Activated T-cell treated with anti-CD3 and anti-CD28 coated beads, Interleukin-2, amount 50 U/mL, for 4 hours (primary cell): ENCODE results near the gene UBTD2. TPM values are rescaled to one million over a fixed set of nuclear protein-coding genes. Genes with fewer than 3 reads are reported as not detected.

Experiments
- ATAC-seq, 2 donors: fragments of 200-7000 bp; cut with Tn5 transposase; one replicate each; pipeline ENCODE4 v1.10.0; 2021
- DNase-seq: peaks from one replicate; pipeline ENCODE4 v3.0.0-alpha.2; 2020
- H3K27me3 Mint-ChIP-seq: one replicate; pipeline ENCODE4 v1.8.0; 2021; ENCODE audit warnings: low read depth, mixed read lengths
- H3K36me3 Mint-ChIP-seq: one replicate; pipeline ENCODE4 v1.8.0; 2022; ENCODE audit warnings: mixed read lengths; ENCODE audit not compliant: insufficient read depth
- H3K4me1 Mint-ChIP-seq: one replicate; pipeline ENCODE4 v1.8.0; 2021; ENCODE audit warnings: low read depth, mixed read lengths
- H3K4me3 Mint-ChIP-seq: one replicate; pipeline ENCODE4 v1.8.0; 2021; ENCODE audit warnings: mild to moderate bottlenecking, moderate library complexity, mixed read lengths
- H3K9me3 Mint-ChIP-seq: one replicate; pipeline ENCODE4 v1.8.0; 2021; ENCODE audit warnings: mixed read lengths
- total RNA-seq, 3 donors: library from RNA; stranded (reverse); gene quantifications; one replicate each; pipeline ENCODE4 v1.2.1, GENCODE V29; 2021

UBTD2 gene
- total RNA-seq, 3 donors from 2014 or later, result 5.7 to 7.5 (median 6.8) TPM

DNA sequence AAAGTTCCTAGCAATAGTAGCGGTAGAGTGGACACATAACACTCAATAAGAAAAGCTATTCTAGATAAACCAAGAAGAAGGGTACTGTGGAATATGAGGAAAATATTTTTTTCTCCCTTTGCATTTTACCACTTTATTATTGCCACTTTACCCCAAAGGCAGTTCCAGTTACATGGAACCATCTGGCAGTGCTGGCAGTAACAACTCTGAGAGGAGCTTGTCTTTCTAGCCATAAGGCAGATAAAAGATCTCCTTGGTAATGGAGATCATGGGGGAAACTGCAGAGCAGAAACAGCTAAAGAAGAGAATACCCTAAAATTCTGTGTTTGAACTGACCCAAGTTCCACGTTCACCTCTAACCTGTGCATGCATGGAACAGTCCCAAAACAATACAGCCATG, 38.5 kb downstream of the UBTD2 start:
- peaks cover 4% of the 10 kb centered on the region for H3K9me3 Mint-ChIP-seq
- ATAC-seq (no peak), DNase-seq (no peak)
- no peak overlapping the region for H3K4me3 Mint-ChIP-seq
- peaks cover 6% of the 10 kb centered on the region for H3K4me1 Mint-ChIP-seq
- H3K36me3 Mint-ChIP-seq, result peaks cover 15% of the 10 kb centered on the region
- H3K27me3 Mint-ChIP-seq, result no peaks in the 10 kb centered on the region

DNA sequence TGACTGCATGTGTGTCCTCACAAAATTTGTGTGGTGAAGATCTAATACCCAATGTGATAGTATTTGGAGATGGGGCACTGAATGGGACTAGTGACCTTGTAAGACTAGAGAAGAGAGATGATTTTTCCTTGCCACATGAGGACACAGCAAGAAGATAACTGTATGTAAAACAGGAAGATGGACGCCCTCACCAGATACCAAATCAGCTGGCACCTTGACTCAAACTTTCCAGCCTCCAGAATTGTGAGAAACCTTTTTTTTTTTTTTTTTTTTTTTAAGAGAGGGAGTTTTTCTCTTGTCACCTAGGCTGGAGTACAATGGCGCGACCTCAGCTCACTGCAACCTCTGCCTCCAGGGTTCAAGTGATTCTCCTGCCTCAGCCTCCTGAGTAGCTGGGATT, 40.3 kb downstream of the UBTD2 start:
- ATAC-seq (no peak), DNase-seq (no peak)
- Mint-ChIP-seq H3K27me3 (no peaks in the 10 kb centered on the region), H3K4me1 (peaks cover 18% of the 10 kb centered on the region), H3K36me3 (peaks cover 10% of the 10 kb centered on the region), H3K4me3 (no peak overlapping the region), H3K9me3 (no peaks in the 10 kb centered on the region)

DNA sequence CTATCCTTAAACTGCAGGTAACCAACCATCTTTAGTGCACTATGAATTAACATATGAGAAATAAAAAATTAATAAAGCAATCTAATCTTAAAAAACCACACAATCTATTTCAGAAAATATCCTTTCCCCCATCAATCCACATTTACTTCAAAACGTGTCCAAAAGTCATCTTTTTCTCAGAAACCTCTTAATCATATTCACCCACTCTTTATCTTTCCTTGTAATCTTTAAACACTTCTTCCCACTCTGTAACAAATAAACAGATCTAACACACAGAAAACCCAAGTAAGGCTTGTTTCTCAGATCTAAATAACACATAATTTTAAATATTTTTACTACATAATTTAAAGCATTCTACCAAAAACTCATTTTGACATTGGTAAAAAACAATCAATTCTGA, 45.2 kb downstream of the UBTD2 start:
- H3K4me1 Mint-ChIP-seq, result peaks cover 45% of the 10 kb centered on the region
- H3K36me3 Mint-ChIP-seq, result peaks cover 6% of the 10 kb centered on the region
- H3K9me3 Mint-ChIP-seq, result no peaks in the 10 kb centered on the region
- no peak for ATAC-seq
- H3K4me3 Mint-ChIP-seq, result peak overlapping the region; percentile 12
- H3K27me3 Mint-ChIP-seq, result no peaks in the 10 kb centered on the region
- DNase-seq, result no peak

DNA sequence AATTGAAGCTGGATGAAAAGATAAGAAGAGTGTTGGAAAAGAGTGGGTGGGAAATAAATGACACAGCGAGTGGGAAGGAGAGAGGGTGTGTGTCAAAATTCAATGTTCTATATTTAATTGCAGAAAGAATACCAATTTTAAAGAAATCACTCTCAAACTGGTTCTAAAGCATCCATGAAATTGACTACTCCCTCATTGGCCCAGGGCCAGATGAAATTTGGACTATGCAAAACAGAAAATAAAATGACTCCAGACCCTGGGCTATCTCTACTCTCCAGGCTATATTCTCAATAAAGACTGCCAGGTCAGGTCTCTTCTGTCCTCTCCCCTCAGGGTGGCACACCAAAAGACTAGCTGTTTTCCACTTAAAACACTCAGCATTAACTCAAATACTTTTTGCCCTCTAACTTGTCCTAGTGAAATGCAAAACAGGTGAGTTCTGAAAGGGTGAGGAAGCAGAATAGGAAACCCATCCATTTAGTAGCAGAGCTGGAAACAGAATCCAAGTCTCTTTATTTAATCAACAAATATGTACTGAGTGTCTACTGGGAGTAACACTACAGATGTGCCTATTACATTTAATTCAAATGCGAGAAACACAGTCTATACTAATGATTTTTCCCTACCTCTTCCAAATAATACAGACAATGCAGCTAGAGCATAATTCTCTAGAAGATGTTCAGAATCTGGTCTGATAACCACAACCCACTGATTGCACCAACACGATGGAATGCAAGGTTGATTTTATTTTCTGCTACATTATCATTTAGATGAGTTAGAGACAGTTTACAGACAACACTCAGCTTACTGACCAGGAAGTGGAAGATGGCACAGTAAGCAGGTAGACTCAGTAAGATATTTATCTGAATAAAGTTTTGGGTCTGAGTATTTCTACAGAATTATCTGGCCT, 47.5 kb downstream of the UBTD2 start:
- H3K36me3 Mint-ChIP-seq, result peaks cover 16% of the 10 kb centered on the region
- no peaks in the 10 kb centered on the region for H3K27me3 Mint-ChIP-seq
- no peak for DNase-seq
- H3K4me3 Mint-ChIP-seq, result no peak overlapping the region
- no peaks in the 10 kb centered on the region for H3K9me3 Mint-ChIP-seq
- peaks cover 43% of the 10 kb centered on the region for H3K4me1 Mint-ChIP-seq
- ATAC-seq, result no peak

DNA sequence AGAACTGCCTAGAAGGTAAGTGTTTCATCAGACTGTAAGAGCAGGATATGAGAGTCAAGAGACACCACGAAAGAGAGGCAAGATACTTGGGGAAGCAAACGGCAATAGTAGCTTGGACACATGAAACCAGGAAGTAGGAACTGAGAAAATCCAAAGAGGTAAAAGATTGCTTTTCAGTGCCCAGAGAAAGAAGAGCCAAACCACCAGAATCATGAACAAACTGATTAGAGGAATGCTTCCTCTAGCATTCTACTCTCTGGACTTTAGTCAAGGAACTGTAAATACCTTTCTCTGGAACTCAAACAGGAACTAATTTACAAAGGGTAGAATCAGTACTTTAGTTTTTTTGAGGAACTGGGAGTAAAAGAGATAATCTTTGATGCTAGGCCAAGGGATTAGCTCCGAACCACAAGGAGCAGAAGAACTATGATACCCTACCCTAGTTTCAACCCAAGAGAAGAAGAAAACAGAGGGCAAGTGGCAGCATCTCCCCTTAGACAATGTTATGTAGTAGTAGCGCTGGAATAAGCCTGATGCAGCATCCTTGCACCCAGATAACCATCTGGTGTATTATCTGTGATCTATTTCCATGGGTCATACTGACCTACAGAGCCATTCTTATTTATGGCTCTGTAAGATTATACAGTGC, 48.3 kb downstream of the UBTD2 start:
- H3K4me1 Mint-ChIP-seq, result peaks cover 45% of the 10 kb centered on the region
- ATAC-seq, result peak in 1 of 2 donors; percentile 41
- H3K9me3 Mint-ChIP-seq, result no peaks in the 10 kb centered on the region
- no peak overlapping the region for H3K4me3 Mint-ChIP-seq
- peaks cover 21% of the 10 kb centered on the region for H3K36me3 Mint-ChIP-seq
- no peak for DNase-seq
- no peaks in the 10 kb centered on the region for H3K27me3 Mint-ChIP-seq

DNA sequence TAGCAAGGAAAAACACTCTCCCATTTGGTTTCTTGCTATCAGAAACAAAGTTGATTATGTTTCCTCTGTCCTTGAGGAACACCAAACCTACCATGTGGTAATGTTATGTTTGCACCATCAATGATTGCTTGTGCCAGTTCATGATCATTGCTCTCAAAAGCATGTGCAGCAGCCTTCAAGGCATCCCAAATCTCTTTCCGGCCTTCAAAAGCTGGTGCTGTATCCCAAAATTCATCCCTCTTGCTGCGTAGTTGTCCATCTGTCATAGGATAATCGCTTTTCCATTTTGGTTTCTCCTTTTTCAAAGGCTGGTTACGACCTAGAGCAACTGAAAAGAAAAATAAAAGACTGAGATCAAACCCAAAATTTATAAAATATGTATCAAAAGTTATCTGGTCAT, 49.5 kb downstream of the UBTD2 start:
- H3K9me3 Mint-ChIP-seq, result no peaks in the 10 kb centered on the region
- DNase-seq (no peak), ATAC-seq (no peak)
- H3K4me1 Mint-ChIP-seq, result peaks cover 46% of the 10 kb centered on the region
- no peaks in the 10 kb centered on the region for H3K27me3 Mint-ChIP-seq
- H3K36me3 Mint-ChIP-seq, result peaks cover 21% of the 10 kb centered on the region
- no peak overlapping the region for H3K4me3 Mint-ChIP-seq

DNA sequence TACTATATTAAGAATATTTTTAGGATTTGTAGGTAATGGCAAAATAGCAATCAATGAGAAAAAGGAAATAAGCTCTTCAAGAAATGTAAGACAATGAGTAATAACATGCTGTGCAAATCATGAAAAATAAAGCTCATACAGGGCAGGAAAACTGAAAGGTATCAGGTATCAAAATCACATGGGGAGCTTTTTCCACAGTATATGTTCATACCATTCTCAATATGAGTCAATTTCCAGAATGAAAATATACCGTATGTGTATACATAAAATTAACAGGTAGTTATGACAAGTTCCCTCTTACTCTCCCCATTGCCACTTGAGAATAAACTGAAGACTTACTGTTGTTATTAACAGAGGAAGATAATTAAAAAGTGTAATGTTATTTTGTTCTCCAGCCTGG, 53.7 kb downstream of the UBTD2 start:
- DNase-seq (no peak), ATAC-seq (peak; percentile 82)
- no peak overlapping the region for H3K4me3 Mint-ChIP-seq
- no peaks in the 10 kb centered on the region for H3K9me3 Mint-ChIP-seq
- H3K27me3 Mint-ChIP-seq, result no peaks in the 10 kb centered on the region
- H3K36me3 Mint-ChIP-seq, result peaks cover 27% of the 10 kb centered on the region
- peaks cover 18% of the 10 kb centered on the region for H3K4me1 Mint-ChIP-seq

DNA sequence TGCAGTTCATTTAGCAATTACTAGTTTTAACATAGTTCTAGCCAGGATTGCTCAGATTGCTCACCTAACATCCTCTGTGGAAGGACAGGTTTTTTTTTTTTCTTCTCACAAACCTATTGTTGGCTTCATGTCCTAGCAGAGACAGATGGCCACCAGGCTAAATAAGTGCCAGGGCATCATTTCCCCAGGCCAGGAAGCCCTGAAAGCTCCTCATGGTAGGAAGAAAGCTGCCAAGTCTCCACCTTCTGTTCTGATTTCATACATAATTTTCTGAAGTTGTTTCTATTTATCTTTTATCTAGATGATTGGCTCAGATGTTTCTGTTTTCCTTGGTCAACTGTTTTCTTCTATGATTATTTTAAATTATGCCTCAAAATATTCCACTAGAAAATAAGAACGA, 58.6 kb downstream of the UBTD2 start:
- DNase-seq, result no peak
- no peak overlapping the region for H3K4me3 Mint-ChIP-seq
- peaks cover 21% of the 10 kb centered on the region for H3K36me3 Mint-ChIP-seq

DNA sequence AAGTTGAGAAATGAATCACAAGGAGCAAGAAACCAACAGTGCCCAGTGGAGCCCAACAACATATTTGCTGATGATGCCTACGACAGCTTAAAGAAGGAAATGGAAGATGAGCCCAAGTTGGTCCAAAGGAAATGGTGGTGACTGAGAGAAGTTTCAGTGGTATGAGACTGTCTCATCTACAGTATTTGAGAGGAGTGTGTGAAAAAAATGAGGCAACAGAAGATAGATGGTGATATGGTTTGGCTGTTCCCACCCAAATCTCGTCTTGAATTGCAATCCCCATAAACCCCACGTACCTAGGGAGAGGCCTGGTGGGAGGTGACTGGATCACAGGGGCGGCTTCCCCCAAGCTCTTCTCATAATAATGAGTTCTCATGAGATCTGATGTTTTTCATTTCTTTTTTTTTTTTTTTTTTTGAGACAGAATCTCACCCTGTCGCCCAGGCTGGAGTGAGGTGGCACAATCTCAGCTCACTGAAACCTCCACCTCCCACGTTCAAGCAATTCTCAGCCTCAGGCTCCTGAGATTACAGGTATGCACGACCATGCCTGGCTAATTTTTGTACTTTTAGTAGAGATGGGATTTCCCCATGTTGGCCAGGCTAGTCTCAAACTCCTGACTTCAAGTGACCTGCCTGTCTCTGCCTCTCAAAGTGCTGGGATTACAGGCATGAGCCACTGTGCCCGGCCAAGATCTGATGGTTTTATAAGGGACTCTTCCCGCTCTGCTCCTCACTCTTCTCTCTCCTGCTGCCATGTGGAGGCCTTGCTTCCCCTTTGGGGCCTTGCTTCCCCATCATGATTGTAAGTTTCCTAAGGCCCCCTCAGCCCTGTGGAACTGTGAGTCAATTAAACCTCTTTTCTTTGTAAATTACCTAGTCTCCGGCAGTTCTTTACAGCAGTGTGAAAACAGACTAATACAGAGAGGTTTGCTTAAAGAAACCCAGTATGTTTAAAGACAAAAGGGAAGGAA, 59.4 kb downstream of the UBTD2 start:
- DNase-seq, result no peak
- Mint-ChIP-seq H3K4me1 (peaks cover 29% of the 10 kb centered on the region), H3K4me3 (peak overlapping the region; percentile 42), H3K9me3 (peaks cover 3% of the 10 kb centered on the region), H3K36me3 (peaks cover 28% of the 10 kb centered on the region), H3K27me3 (no peaks in the 10 kb centered on the region)
- peak; percentile 82 to 83 for ATAC-seq

More for the DNA sequence above, 58.6 kb downstream of the UBTD2 start:
- no peak for ATAC-seq
- no peaks in the 10 kb centered on the region for H3K9me3 Mint-ChIP-seq
- no peaks in the 10 kb centered on the region for H3K27me3 Mint-ChIP-seq
- H3K4me1 Mint-ChIP-seq, result peaks cover 34% of the 10 kb centered on the region

DNA sequence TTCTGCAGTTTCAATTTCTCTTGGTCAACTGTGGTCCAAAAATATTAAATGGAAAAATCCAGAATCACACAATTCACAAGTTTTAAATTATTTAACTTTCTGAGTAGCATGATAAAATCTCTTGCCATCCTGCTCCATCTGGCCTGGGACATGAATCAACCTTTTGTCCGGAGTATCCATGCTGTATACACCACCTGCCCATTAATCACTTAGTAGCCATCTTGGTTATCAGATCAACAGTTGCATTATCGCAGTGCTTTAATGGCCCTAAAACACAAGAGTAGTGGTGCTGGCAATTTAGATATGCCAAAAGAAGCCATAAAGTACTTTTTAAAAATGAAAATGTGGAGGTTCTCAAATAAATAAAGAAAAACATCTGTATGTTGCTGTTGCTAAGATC, 64.3 kb downstream of the UBTD2 start:
- H3K36me3 Mint-ChIP-seq, result peaks cover 44% of the 10 kb centered on the region
- ATAC-seq, result no peak
- no peak overlapping the region for H3K4me3 Mint-ChIP-seq
- DNase-seq, result no peak
- peaks cover 8% of the 10 kb centered on the region for H3K9me3 Mint-ChIP-seq
- H3K27me3 Mint-ChIP-seq, result no peaks in the 10 kb centered on the region
- peaks cover 16% of the 10 kb centered on the region for H3K4me1 Mint-ChIP-seq

DNA sequence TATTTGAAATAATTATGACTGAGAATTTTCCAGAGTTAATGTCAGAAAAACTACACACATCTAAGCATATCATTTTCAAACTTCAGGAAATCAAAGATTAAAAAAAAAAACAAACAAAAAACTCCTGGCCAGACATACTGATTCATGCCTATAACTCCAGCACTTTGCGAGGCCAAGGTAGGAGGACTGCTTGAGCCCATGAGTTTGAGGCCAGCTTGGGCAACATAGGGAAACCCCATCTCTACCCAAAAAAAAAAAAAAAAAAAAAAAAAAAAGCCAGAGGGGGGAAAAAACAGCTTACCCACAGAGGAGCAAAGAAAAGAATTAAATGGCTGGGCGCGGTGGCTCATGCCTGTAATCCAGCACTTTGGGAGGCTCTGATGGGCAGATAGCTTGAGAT, 67.2 kb downstream of the UBTD2 start:
- Mint-ChIP-seq H3K27me3 (no peaks in the 10 kb centered on the region), H3K4me1 (no peaks in the 10 kb centered on the region), H3K4me3 (no peak overlapping the region), H3K9me3 (peaks cover 8% of the 10 kb centered on the region), H3K36me3 (peaks cover 40% of the 10 kb centered on the region)
- DNase-seq (no peak), ATAC-seq (no peak)

DNA sequence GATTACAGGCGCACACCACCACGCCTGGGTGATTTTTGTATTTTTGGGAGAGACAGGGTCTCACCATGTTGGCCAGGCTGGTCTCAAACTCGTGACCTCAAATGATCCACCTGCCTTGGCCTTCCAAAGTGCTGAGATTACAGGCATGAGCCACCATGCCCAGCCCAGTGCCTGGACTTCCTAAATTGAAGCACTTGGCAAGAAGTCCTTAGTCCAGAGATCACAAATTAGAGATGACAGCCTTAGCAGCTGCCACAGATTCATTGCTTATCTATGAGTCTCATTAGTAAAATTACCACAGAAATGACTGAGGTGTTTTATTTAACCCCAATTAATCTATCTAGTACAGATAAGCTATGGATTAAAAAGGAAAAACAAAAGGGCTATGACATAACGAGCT, 70.4 kb downstream of the UBTD2 start:
- ATAC-seq (no peak), DNase-seq (no peak)
- Mint-ChIP-seq H3K36me3 (peaks cover 28% of the 10 kb centered on the region), H3K27me3 (no peaks in the 10 kb centered on the region), H3K9me3 (peaks cover 3% of the 10 kb centered on the region), H3K4me1 (no peaks in the 10 kb centered on the region), H3K4me3 (no peak overlapping the region)

DNA sequence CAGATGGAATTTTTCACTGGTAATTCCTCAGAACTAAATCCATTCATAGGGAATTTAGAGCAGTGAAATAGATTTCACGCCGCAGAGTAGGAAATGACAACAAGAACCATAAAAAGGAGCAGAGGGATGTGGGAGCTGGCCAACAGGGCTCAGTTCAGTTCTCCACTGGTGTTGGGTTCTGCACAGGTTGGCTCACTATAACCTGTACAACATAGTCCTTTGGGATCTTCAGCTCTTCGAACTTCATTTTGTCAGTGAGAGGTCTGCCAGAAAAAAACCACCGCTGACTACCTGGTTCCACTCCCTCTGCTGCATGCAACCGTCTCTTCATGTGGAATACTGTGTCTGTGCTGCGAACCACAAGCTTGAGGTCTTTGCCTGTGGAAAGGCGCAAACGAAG, 71.9 kb downstream of the UBTD2 start:
- Mint-ChIP-seq H3K27me3 (no peaks in the 10 kb centered on the region), H3K9me3 (no peaks in the 10 kb centered on the region), H3K4me3 (no peak overlapping the region), H3K4me1 (no peaks in the 10 kb centered on the region), H3K36me3 (peaks cover 23% of the 10 kb centered on the region)
- ATAC-seq (no peak), DNase-seq (no peak)

DNA sequence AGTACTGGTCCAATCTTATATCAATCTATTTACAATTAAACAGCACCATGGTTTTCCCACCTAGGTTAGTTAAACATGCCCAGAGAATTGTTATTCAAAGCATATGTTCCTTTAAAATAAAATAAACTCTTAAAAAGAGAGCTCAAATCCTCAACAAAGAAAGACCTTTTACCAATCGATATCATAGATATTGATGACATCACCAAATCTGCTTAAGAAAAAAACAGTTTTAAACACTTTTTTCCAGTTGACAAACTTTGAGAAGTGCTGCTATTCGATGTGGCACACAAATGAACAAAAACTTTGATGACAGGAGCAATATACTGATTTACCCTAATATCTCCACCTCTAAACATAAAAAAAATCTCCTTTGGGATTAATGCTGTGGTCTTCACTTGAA, 73.8 kb downstream of the UBTD2 start:
- Mint-ChIP-seq H3K4me3 (no peak overlapping the region), H3K27me3 (no peaks in the 10 kb centered on the region), H3K9me3 (no peaks in the 10 kb centered on the region), H3K36me3 (peaks cover 15% of the 10 kb centered on the region), H3K4me1 (no peaks in the 10 kb centered on the region)
- ATAC-seq (no peak), DNase-seq (no peak)
